ENCODE measurements around the gene SLU7.

DNA sequence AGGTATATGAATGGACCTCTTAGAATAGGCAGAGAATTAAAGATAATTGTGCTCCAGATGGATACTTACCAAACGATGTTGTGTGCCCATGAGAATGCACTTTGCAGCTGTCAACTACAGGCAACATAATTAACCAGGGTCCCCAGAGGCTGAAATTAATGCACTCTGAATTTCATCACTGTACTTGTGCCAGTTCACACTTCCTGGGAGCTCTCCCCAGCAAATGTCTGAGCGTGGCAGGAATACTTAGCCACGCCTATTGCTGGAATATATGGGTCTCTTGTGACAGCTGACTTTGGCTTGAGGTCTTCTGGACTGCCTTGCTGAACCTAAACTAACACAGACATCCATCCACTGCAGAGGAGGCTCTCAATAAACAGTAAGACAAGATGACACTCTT, 36.5 kb downstream of the SLU7 start:
- TF ChIP-seq, protein P1, sequence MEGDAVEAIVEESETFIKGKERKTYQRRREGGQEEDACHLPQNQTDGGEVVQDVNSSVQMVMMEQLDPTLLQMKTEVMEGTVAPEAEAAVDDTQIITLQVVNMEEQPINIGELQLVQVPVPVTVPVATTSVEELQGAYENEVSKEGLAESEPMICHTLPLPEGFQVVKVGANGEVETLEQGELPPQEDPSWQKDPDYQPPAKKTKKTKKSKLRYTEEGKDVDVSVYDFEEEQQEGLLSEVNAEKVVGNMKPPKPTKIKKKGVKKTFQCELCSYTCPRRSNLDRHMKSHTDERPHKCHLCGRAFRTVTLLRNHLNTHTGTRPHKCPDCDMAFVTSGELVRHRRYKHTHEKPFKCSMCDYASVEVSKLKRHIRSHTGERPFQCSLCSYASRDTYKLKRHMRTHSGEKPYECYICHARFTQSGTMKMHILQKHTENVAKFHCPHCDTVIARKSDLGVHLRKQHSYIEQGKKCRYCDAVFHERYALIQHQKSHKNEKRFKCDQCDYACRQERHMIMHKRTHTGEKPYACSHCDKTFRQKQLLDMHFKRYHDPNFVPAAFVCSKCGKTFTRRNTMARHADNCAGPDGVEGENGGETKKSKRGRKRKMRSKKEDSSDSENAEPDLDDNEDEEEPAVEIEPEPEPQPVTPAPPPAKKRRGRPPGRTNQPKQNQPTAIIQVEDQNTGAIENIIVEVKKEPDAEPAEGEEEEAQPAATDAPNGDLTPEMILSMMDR (conservative IDR thresholded peaks at IDR 0.05; ENCODE audit: low read depth, low read length), result no peak
- TF ChIP-seq EZH2 (IDR thresholded peaks at IDR 0.05; ENCODE audit: low read length, unreplicated experiment) (no peak), EZH2phosphoT487 (IDR thresholded peaks at IDR 0.05; ENCODE audit: borderline replicate concordance, low read length) (no peak)

Data from PC-3 (cell line).